Heart left ventricle (tissue), 16 donors: ENCODE measurements around the gene DCAF15. TPM values are rescaled to one million over a fixed set of nuclear protein-coding genes. Genes with fewer than 3 reads are reported as not detected.

ENCODE experiments used
- ATAC-seq, 4 donors: fragments of 200-7000 bp; cut with Tn5 transposase; one replicate each; pipeline ENCODE4 v1.9.1; 2020 to 2022; ENCODE audit warnings: moderate library complexity in 4 of 4, mild to moderate bottlenecking in 3 of 4, moderate number of reproducible peaks in 1 of 4
- DNase-seq, 5 donors: peaks; one replicate each; pipeline ENCODE4 v3.0.0-alpha.2; 2020
- H3K27ac ChIP-seq, 12 donors: fragments of 200-600 bp; sonication (generic) in 4 of 12; one replicate each; pipeline versions ENCODE4 v1.5.0 to v1.8.0; 2016 to 2022; ENCODE audit warnings: mild to moderate bottlenecking in 2 of 12
- H3K27me3 ChIP-seq, 9 donors: fragments of 200-600 bp; sonication (generic) in 2 of 9; one replicate each; pipeline versions ENCODE4 v1.5.1 to v1.8.0; 2016 to 2022; ENCODE audit warnings: mild to moderate bottlenecking in 3 of 9
- H3K36me3 ChIP-seq, 9 donors: fragments of 200-600 bp; sonication (generic) in 2 of 9; one replicate each; pipeline versions ENCODE4 v1.5.0 to v1.8.0; 2018 to 2022; ENCODE audit warnings: mild to moderate bottlenecking in 2 of 9
- H3K4me1 ChIP-seq, 12 donors: fragments of 200-600 bp; sonication (generic) in 4 of 12; one replicate each; pipeline versions ENCODE4 v1.5.0 to v1.8.0; 2016 to 2022; ENCODE audit warnings: mild to moderate bottlenecking in 3 of 12
- H3K4me3 ChIP-seq, 12 donors: fragments of 200-600 bp; sonication (generic) in 4 of 12; one replicate each; pipeline versions ENCODE4 v1.5.0 to v1.8.0; 2017 to 2022; ENCODE audit warnings: mild to moderate bottlenecking in 9 of 12, moderate library complexity in 4 of 12
- H3K9me3 ChIP-seq, 12 donors: fragments of 200-600 bp; sonication (generic) in 4 of 12; one replicate each; pipeline versions ENCODE4 v1.5.0 to v1.8.0; 2016 to 2022; ENCODE audit warnings: mild to moderate bottlenecking in 1 of 12
- CTCF ChIP-seq, 12 donors: fragments of 200-600 bp; sonication (generic) in 4 of 12; IDR thresholded peaks; one replicate each; pipeline versions ENCODE4 v1.5.0 to v1.8.0; 2018 to 2022; ENCODE audit warnings: antibody characterized with exemption in 12 of 12, mild to moderate bottlenecking in 5 of 12
- POLR2A ChIP-seq, 2 donors: fragments of 450-650 bp; IDR thresholded peaks; one replicate each; pipeline ENCODE4 v1.6.1; 2017; ENCODE audit warnings: antibody characterized with exemption in 2 of 2, mild to moderate bottlenecking in 2 of 2, moderate library complexity in 2 of 2
- WGBS, 4 donors: extraction: QIAGEN DNeasy Blood & Tissue Kit in 2 of 4; methylation state at CpG; one replicate each; pipeline versions ENCODE4 v1.1.5 to v1.1.7; 2013 to 2018; 5-methylcytosine and 5-hydroxymethylcytosine counted together
- intact Hi-C, 10 donors: fragments of 100-400 bp; cut with DNase I; formaldehyde crosslinking; loops; one replicate each; pipeline versions ENCODE4 v1.11.1 to v1.14.2; 2022
- polyA plus RNA-seq, 2 donors: library from polyadenylated mRNA; stranded (reverse); fragments of 200-250 nt; gene quantifications; one replicate each; pipeline ENCODE4 v1.2.3, GENCODE V29; 2013
- total RNA-seq, 9 donors: library from RNA; depleted of rRNA in 2 of 9; stranded (reverse); fragments of >200 nt in 2 of 9; fragmentation: NEBNext Ultra II Directional in 3 of 9; extraction: Animal tissue kit (Norgen Biotek cat#: 25700) in 3 of 9; gene quantifications; one replicate each; pipeline versions ENCODE4 v1.1.0 to v1.2.4, GENCODE V29; 2016 to 2023
- donor health status: ischemic (EF 13 %, LVEDD 7.1; RV severe dilation, severe dysfunction).
- donor health status: healthy with polysubstance abuse.
- donor health status: DM: no; HTN: yes; CAD: no.
- donor health status: DM: no; HTN: no; CAD: no.
- donor health status: ischemic (EF 25% LVEDD 6.9; RV normal size, moderate dysfunction).
- donor health status: ischemic (EF 25% LVEDD 5.7; RV mildly dilated, moderate dysfunction).
- donor health status: healthy.
- donor health status: DM: yes; HTN: yes; CAD: no.
- donor health status: ischemic (EF 35%, LVEDD 5.7; RV mildly dilated, moderate dysfunction).
- donor health status: nonischemic (EF 11% LVEDD 7.7; RV severe dilation, severe dysfunction).
- donor health status: DM: yes; HTN: yes; CAD: no.
- donor health status: PGD.
- donor health status: ischemic (EF 29% LVEDD 5.4; RV normal size, mild dysfunction).
- donor health status: nonischemic (EF 23%, LVEDD 6.1; RV moderate dilation, normal function).

Gene DCAF15
- total and polyA plus RNA-seq, 11 donors = 8.4 to 25.8 (median 18.1) TPM

- H3K27me3 ChIP-seq = no peaks in the 10 kb centered on the region
- WGBS, 4 donors = 88 to 99% (median 98%) methylated on average over 7 to 9 of the region's 9 CpGs
- no peak overlapping the region for H3K4me3 ChIP-seq
- intact Hi-C loops = no loop called here
- peaks cover 2 to 55% (median 35%) of the 10 kb centered on the region in 12 donors for H3K4me1 ChIP-seq
- H3K9me3 ChIP-seq = no peaks in the 10 kb centered on the region
- ATAC-seq (no peak), DNase-seq (no peak)
- no peak overlapping the region for H3K27ac ChIP-seq
- H3K36me3 ChIP-seq = peaks cover 0 to 18% (median 7%) of the 10 kb centered on the region in 9 donors
- no peak for TF ChIP-seq POLR2A (IDR thresholded peaks at IDR 0.05)
- TF ChIP-seq CTCF (IDR thresholded peaks at IDR 0.05) = no peak
Observed at GRCh38 chr19:13982773-13983172, 30.5 kb downstream of the DCAF15 start.

- no peak overlapping the region for H3K27ac ChIP-seq
- DNase-seq (no peak), ATAC-seq (no peak)
- peaks cover 0 to 18% (median 7%) of the 10 kb centered on the region in 9 donors for H3K36me3 ChIP-seq
- no peaks in the 10 kb centered on the region for H3K27me3 ChIP-seq
- WGBS, 4 donors = 90 to 97% (median 91%) methylated on average over 11 to 21 of the region's 21 CpGs
- H3K4me1 ChIP-seq = peaks cover 2 to 57% (median 32%) of the 10 kb centered on the region in 12 donors
- TF ChIP-seq POLR2A (IDR thresholded peaks at IDR 0.05) (no peak), CTCF (IDR thresholded peaks at IDR 0.05) (no peak)
- intact Hi-C loops = no loop called here
- no peak overlapping the region for H3K4me3 ChIP-seq
- H3K9me3 ChIP-seq = no peaks in the 10 kb centered on the region
Observed at GRCh38 chr19:13983213-13983889, 31.0 kb downstream of the DCAF15 start.

- no peaks in the 10 kb centered on the region for H3K27me3 ChIP-seq
- no peak overlapping the region for H3K4me3 ChIP-seq
- peaks cover 0 to 18% (median 7%) of the 10 kb centered on the region in 9 donors for H3K36me3 ChIP-seq
- WGBS, 4 donors = 81 to 95% (median 86%) methylated on average over 8 to 15 of the region's 15 CpGs
- no peak for DNase-seq
- intact Hi-C loops = no loop called here
- no peaks in the 10 kb centered on the region for H3K9me3 ChIP-seq
- TF ChIP-seq CTCF (IDR thresholded peaks at IDR 0.05) = no peak
- TF ChIP-seq POLR2A (IDR thresholded peaks at IDR 0.05) = no peak
- H3K4me1 ChIP-seq = peaks cover 2 to 52% (median 28%) of the 10 kb centered on the region in 12 donors
- no peak for ATAC-seq
- H3K27ac ChIP-seq = no peak overlapping the region
Observed at GRCh38 chr19:13984186-13984585, 31.9 kb downstream of the DCAF15 start.

- no peaks in the 10 kb centered on the region for H3K9me3 ChIP-seq
- intact Hi-C loops = loop anchor here in 1 of 10 donors (5.0 kb wide), 1 partner anchor 33 kb away; the partner anchor contains the start of gene DCAF15
- H3K27ac ChIP-seq = peak overlapping the region in 5 of 12 donors; percentile 28 to 99 (median 96)
- H3K36me3 ChIP-seq = peaks cover 0 to 18% (median 7%) of the 10 kb centered on the region in 9 donors
- WGBS, 4 donors = 90 to 95% (median 92%) methylated on average over 23 to 25 of the region's 25 CpGs
- DNase-seq = no peak
- no peak for TF ChIP-seq POLR2A (IDR thresholded peaks at IDR 0.05)
- H3K27me3 ChIP-seq = no peaks in the 10 kb centered on the region
- H3K4me1 ChIP-seq = peaks cover 2 to 47% (median 23%) of the 10 kb centered on the region in 12 donors
- H3K4me3 ChIP-seq = no peak overlapping the region
- no peak for ATAC-seq
Observed at GRCh38 chr19:13984875-13985741, 32.8 kb downstream of the DCAF15 start.
